Neural crest cell (in vitro differentiated cells): ENCODE results near the gene TSHZ2. TPM values are rescaled to one million over a fixed set of nuclear protein-coding genes. Genes with fewer than 3 reads are reported as not detected.

Source experiments
- DNase-seq: peaks from one replicate; pipeline ENCODE4 v3.0.0; 2021; ENCODE audit warnings: low read depth, mixed read lengths, low spot score
- H3K27ac Mint-ChIP-seq: one replicate; pipeline ENCODE4 v1.8.0; 2021; ENCODE audit warnings: mild to moderate bottlenecking, mixed read lengths; ENCODE audit not compliant: unreplicated experiment
- H3K27me3 Mint-ChIP-seq: 2 replicates; pipeline ENCODE4 v1.8.0; 2021; ENCODE audit warnings: low read depth, mild to moderate bottlenecking, mixed read lengths
- H3K36me3 Mint-ChIP-seq: 2 replicates; pipeline ENCODE4 v1.8.0; 2021; ENCODE audit warnings: low read depth, mild to moderate bottlenecking, mixed read lengths
- H3K4me1 Mint-ChIP-seq: 2 replicates; pipeline ENCODE4 v1.8.0; 2021; ENCODE audit warnings: mixed read lengths
- H3K4me3 Mint-ChIP-seq: one replicate; pipeline ENCODE4 v1.8.0; 2021; ENCODE audit warnings: mild to moderate bottlenecking, mixed read lengths
- H3K9me3 Mint-ChIP-seq: 2 replicates; pipeline ENCODE4 v1.8.0; 2021; ENCODE audit warnings: mixed read lengths
- total RNA-seq: library from RNA; stranded (reverse); gene quantifications from 2 replicates; pipeline ENCODE4 v1.2.1, GENCODE V29; 2021
- TF ChIP-seq, protein P1 (sequence below): fragments of 200-600 bp; sonication (generic); conservative IDR thresholded peaks from 2 replicates; pipeline ENCODE4 v1.5.0; 2021; ENCODE audit warnings: antibody characterized with exemption, mild to moderate bottlenecking

Gene TSHZ2
- total RNA-seq, 1 donor from 2014 or later, result 6.4 TPM

- Mint-ChIP-seq H3K4me1 (no peaks in the 10 kb centered on the region), H3K27ac (no peak overlapping the region), H3K9me3 (no peaks in the 10 kb centered on the region), H3K27me3 (no peaks in the 10 kb centered on the region), H3K4me3 (no peak overlapping the region), H3K36me3 (no peaks in the 10 kb centered on the region)
- TF ChIP-seq, protein P1, sequence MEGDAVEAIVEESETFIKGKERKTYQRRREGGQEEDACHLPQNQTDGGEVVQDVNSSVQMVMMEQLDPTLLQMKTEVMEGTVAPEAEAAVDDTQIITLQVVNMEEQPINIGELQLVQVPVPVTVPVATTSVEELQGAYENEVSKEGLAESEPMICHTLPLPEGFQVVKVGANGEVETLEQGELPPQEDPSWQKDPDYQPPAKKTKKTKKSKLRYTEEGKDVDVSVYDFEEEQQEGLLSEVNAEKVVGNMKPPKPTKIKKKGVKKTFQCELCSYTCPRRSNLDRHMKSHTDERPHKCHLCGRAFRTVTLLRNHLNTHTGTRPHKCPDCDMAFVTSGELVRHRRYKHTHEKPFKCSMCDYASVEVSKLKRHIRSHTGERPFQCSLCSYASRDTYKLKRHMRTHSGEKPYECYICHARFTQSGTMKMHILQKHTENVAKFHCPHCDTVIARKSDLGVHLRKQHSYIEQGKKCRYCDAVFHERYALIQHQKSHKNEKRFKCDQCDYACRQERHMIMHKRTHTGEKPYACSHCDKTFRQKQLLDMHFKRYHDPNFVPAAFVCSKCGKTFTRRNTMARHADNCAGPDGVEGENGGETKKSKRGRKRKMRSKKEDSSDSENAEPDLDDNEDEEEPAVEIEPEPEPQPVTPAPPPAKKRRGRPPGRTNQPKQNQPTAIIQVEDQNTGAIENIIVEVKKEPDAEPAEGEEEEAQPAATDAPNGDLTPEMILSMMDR, result no peak
- DNase-seq, result no peak
These were observed 106.6 kb downstream of the TSHZ2 start for GRCh38 chr20:53078761-53079160.

- no peaks in the 10 kb centered on the region for H3K27me3 Mint-ChIP-seq
- H3K27ac Mint-ChIP-seq, result no peak overlapping the region
- TF ChIP-seq, protein P1, result no peak
- H3K4me1 Mint-ChIP-seq, result no peaks in the 10 kb centered on the region
- no peaks in the 10 kb centered on the region for H3K9me3 Mint-ChIP-seq
- no peaks in the 10 kb centered on the region for H3K36me3 Mint-ChIP-seq
- H3K4me3 Mint-ChIP-seq, result no peak overlapping the region
- no peak for DNase-seq
These were observed 107.1 kb downstream of the TSHZ2 start for GRCh38 chr20:53079261-53079691.

DNA sequence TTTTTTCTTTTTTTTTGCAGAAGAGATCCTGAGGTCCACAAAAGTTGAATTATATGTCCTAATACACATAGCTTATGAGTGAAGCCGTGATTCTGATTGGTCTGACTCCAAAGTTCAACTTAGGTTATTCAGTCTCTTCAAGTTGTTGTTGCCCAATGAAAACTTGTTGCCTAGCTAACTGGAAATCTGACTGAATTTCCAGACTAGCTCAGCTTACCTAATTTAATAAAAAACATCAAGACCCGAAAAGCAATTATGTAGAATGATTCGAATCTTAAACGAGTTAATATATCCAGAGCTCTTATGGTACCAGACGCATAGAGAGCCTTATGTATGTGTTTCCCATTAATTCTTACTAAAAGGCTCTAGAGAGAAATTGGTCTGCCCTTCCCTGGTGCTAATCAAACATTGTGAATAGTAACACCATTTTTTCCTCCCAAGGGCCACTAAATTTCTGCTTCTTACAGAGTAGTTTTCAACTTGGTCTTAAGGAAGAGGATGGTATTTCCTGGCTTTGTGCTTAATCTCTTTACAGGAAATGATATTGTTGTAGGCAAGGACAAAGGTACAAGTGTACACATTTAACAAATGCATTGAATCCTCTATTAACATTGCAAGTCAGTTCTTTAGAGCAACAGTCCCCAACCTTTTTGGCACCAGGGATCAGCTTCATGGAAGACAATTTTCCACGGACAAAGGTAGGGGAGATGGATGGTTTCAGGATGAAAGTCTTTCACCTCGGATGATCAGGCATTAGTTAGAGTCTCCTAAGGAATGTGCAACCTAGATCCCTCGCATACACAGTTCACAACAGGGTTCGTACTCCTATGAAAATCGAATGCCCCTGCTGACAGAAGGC is 107.9 kb downstream of the TSHZ2 start:
- Mint-ChIP-seq H3K27me3 (no peaks in the 10 kb centered on the region), H3K36me3 (no peaks in the 10 kb centered on the region), H3K4me1 (no peaks in the 10 kb centered on the region), H3K4me3 (no peak overlapping the region), H3K27ac (no peak overlapping the region), H3K9me3 (no peaks in the 10 kb centered on the region)
- DNase-seq, result no peak
- TF ChIP-seq, protein P1, result no peak

GRCh38 chr20:53080687-53080962 is 108.5 kb downstream of the TSHZ2 start:
- TF ChIP-seq, protein P1, result no peak
- Mint-ChIP-seq H3K27me3 (no peaks in the 10 kb centered on the region), H3K4me1 (no peaks in the 10 kb centered on the region), H3K27ac (no peak overlapping the region), H3K36me3 (no peaks in the 10 kb centered on the region), H3K9me3 (no peaks in the 10 kb centered on the region), H3K4me3 (no peak overlapping the region)
- DNase-seq, result no peak

- DNase-seq, result no peak
- no peaks in the 10 kb centered on the region for H3K4me1 Mint-ChIP-seq
- H3K4me3 Mint-ChIP-seq, result no peak overlapping the region
- H3K36me3 Mint-ChIP-seq, result no peaks in the 10 kb centered on the region
- no peaks in the 10 kb centered on the region for H3K27me3 Mint-ChIP-seq
- no peak overlapping the region for H3K27ac Mint-ChIP-seq
- TF ChIP-seq, protein P1, result no peak
- no peaks in the 10 kb centered on the region for H3K9me3 Mint-ChIP-seq
These were observed 109.1 kb downstream of the TSHZ2 start for GRCh38 chr20:53080969-53081871.
